HUDEP-2 (cell line): Measurements from ENCODE around the gene LIFR.
A peak's percentile ranks its signal among the peaks of the same experiment; 100 is the strongest.
"Not testable (repeated sequence)": the region's sequence is repeated elsewhere in the genome, so short reads cannot be mapped to it uniquely, and the experiment has no call there.

Experiments used
- DNase-seq, 76 experiments: peaks; one replicate each; lab custom pipeline; 2025; ENCODE audit not compliant: unreplicated experiment in 76 of 76; lab: John Stamatoyannopoulos, UW

The LIFR gene, protein sequence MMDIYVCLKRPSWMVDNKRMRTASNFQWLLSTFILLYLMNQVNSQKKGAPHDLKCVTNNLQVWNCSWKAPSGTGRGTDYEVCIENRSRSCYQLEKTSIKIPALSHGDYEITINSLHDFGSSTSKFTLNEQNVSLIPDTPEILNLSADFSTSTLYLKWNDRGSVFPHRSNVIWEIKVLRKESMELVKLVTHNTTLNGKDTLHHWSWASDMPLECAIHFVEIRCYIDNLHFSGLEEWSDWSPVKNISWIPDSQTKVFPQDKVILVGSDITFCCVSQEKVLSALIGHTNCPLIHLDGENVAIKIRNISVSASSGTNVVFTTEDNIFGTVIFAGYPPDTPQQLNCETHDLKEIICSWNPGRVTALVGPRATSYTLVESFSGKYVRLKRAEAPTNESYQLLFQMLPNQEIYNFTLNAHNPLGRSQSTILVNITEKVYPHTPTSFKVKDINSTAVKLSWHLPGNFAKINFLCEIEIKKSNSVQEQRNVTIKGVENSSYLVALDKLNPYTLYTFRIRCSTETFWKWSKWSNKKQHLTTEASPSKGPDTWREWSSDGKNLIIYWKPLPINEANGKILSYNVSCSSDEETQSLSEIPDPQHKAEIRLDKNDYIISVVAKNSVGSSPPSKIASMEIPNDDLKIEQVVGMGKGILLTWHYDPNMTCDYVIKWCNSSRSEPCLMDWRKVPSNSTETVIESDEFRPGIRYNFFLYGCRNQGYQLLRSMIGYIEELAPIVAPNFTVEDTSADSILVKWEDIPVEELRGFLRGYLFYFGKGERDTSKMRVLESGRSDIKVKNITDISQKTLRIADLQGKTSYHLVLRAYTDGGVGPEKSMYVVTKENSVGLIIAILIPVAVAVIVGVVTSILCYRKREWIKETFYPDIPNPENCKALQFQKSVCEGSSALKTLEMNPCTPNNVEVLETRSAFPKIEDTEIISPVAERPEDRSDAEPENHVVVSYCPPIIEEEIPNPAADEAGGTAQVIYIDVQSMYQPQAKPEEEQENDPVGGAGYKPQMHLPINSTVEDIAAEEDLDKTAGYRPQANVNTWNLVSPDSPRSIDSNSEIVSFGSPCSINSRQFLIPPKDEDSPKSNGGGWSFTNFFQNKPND

DNA sequence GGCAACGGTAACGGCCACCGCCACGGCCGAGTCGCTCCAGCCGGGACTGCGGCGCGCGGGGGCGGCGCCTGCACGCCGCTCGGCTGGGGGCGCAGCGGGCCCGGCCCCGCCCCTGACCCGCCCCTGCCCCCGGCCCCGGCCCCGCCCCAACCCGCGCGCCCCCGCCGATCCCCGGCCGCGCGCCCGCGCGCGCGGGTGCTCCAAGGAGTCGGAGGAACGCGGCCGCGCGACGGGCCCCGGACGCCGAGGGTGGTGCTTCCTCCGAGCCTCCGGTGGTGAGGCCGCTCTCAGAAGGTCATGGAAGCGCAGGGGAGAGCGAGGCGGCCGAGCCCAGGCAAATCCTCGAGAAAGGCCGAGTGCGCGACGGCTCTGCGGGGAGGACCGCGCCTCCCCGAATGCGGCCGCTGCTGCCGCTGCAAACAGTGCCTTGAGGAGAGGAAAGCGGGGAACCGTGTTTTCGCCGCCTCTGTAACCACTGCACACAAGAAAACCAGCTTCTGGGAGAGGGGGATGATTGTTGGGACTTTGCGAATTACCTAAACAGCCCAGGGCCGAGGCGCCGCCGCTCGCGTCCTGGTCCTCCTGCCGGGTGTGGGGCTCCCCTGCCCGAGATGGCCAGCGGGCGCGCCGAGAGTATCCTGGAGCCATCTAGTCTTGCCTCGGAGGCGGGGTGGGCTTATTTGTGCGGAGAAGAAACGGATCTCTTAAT, at the start of gene LIFR:
TSS of gene LIFR (minus strand) at position 48 of the 709 bp plus-strand sequence. CDS start 25,999 bp downstream, outside the sequence.
- DNase-seq: peak in 11 of 76 experiments; percentile 0 to 25 (median 6)

DNA sequence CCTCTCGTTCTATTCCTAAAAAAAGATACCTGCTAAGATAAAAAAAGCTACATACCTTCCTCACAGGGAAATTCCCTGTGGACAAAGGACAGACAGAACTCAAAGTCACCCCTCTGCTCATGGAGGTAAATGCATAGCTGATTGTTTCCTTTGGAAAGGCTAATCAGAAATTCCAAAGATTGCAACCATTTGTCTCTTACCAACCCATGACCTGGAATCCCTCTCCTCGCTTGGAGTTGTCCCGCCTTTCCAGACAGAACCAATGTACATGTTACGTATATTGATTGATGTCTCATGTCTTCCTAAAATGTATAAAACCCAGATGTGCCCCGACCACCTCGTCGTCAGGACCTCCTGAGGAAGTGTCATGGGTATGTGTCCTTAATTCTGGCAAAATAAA, 49.2 kb upstream of the LIFR start:
- DNase-seq: no peak

DNA sequence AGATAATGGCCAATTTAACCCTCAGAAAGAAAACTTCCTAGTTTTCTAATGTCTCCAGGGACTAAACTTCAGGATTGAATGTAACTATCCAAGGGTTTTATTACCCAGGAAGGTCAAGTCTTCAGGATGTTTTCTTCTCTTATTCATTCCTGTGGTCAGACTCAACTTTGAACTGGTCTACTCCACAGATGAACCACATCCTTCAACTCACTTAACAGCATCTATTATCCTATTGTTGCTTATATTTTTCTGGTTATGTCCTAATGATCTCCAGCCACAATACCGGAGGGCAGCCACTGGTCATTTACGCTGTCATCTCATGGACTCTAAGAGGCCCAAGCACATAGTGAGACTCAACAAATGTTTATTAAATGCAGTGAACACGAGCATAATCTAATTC, 47.2 kb upstream of the LIFR start:
- DNase-seq: no peak

DNA sequence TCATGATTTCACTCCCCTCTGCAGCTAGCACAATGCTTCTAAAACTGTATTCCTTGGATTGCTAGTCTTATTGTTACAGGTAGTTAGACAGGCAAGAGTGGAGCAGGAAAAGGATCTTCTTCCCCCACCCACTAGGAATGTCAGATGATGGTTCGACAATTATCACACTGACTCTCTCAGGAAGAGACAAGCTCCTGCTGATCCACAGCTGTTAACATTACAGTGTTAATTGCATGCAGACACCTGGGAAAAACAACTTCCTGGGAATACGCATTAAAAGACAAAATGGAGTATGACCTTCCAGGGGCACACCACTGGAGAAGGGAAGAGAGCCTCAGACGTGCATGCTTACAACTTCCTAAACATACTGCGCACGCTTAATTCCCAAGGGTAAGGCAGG, 46.2 kb upstream of the LIFR start:
- DNase-seq: no peak

DNA sequence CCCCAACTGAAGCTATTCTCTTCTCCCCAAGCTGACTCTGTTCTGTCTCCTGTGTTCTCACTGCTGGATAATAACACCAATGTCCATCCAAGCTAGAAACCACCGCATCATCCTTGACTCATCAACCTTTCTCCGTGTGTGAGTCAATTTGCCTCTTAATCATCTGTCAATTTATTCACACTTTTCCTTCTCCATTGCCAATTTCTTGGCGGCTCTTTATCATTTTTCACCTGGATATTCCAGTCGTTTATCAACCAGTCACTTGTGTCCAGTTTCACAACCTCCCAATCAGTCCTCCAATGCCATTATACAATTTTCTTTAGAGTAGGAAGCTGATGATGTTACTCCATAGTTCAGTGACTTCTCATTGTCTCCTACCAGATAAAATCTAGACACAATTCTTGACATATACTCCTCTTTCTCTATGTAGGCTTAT, 45.4 kb upstream of the LIFR start:
- DNase-seq: no peak

DNA sequence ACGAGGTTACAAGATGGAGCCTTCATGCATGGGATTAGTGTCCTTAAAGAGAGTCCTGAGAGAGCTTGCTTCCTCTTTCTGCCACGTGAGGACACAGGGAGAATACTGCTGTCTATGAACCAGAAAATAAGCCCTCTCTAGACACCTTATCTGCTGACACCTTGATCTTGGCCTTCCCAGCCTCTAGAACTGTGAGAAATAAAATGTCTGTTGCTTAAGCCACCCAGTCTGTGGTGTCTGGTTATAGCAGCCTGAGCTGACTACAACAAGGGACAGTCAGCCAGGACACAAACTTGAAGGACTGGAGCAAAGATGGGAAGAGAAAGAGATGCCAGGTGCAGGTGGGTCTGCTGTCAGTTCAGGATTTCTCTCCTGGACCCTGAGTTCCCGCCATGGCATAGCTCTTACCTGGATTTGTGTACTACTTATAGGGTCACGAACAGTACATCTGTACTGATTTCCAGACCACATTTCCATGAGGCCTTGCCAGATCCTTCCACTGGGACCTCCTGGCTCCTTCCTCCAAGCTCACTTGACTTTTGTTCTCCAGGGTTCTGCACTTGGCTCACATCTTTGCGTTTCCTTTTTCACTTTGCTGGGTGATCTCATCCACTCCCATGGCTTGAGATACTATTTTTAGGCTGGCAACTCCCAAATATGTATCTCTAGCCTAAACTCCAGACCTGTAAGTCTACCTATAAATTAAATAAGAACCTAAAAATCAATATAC, 44.9 kb upstream of the LIFR start:
- no peak for DNase-seq

DNA sequence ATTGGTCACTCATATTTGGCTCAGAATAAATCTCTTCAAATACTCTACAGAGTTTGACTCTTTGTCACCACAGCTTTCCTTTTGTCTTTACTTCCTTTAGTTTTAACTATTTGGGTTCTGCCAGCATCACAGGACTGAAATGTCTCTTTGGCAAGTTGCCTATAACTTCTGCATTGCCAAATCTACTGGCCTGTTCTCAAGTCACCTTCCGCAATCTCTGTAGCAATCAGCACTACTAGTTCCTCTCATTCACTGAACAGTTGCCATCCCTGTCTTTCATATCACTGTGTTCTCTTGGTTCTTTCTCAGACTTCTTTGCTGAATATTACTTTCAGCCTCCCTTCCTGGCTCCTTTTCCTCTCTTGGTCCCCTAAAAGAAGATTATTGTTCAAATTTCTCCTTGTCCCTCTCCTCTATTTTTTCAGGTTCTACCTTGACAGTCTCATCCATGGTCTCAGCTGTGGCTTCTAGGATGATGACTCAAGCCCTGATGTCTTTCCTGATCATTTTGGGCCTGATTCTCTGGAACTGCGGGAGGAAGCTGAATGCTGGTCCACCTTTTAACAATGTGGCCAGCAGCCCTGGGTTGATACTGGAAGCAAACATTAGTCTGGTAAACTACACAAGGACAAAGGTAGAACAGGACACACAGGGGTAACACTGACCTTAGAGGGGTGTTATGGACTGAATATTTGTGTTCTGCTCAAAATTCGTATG, 44.0 kb upstream of the LIFR start:
- no peak for DNase-seq

DNA sequence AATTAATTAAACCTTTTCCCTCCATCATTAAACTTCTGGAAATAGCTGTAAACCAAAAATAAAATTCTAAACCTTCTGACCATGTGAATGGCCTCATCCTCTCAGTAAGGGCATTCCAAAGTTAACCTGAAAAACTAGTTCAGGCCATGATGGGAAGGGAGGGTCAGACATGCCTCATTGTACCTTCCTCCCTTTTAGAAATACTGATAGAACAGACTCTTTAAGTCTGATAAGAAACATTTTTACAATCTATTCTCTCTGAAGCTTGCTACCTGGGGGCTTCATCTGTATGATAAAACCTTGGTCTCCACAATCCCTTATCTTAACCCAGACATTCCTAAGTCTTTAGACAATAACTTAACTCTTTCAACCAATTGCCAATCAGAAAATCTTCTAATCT, 43.3 kb upstream of the LIFR start:
- not testable (repeated sequence) for DNase-seq

DNA sequence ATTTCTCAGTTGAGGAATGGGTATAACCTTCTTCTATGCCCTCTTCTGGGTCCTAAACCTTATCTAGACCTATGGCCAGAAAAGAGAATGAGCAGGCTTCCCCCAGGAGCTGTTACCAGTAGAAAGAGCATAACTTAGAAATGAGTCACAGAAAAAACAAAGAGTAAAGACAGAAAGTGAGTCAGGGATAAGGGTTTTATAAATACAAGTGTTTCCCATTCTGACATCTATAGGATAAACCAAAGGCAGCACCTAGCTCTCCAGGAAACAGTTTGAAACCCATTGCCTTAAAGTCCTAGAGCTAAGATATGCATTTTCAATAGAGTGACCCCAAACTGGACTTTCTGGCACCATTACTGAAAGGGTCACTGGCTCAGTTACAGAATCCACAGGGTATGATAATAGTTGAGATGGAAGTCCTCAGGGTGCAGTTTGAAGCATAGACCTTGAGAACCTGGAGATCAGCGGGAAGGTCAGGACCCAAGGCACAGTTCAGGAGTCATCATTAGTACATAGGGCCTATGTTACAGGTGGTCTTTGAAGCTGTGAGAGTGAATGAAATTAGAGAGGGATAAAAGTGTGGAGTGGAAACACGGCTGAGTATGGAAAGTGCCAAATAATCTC, 42.7 kb upstream of the LIFR start:
- DNase-seq: no peak

DNA sequence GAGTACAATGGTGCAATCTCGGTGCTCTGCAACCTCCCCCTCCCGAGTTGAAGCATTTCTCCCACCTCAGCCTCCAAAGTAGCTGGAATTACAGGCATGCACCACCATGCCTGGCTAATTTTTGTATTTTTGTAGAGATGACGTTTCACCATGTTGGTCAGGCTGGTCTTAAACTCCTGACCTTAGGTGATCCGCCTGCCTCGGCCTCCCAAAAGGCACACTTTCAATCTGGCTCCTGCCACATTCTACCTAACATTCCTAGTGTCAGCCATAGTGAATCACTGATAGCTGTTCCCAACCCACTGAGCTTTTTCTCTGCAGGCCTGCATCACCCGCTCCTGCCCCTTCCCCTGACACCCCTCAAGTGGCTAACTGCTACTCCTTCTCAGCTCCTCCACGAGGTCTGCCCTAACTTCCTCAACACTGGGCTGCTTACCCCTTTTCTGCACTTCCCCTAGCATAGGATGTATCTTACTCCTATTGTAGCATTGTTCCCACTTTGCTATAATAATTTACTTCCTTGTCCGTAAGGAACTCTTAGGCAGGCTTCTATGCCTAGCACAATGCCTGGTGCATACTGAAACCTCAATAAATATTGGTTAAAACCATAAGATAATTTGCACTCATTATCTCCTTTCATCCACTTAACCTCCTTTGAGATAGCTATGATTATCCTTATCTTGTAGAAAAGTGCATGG, 42.0 kb upstream of the LIFR start:
- DNase-seq: no peak

DNA sequence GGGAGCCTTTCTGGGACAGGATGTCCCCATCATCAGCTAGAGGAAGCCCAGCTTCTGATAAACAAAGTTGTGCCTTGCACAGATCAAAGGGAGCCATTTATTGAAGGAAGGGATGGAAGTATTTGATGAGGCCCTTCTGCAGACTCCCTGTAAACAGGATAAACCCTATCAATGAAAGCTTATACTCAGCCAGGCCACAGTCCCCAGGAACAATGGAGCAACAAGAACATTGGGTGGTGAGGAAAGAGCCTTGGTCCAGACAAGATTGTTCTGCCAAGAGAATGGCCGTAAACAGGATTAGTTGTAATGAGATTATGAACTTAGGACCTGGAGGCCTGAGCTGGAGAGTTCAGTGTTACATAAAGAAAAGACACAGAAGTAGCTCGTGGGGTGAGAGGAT, 40.5 kb upstream of the LIFR start:
- DNase-seq: no peak

DNA sequence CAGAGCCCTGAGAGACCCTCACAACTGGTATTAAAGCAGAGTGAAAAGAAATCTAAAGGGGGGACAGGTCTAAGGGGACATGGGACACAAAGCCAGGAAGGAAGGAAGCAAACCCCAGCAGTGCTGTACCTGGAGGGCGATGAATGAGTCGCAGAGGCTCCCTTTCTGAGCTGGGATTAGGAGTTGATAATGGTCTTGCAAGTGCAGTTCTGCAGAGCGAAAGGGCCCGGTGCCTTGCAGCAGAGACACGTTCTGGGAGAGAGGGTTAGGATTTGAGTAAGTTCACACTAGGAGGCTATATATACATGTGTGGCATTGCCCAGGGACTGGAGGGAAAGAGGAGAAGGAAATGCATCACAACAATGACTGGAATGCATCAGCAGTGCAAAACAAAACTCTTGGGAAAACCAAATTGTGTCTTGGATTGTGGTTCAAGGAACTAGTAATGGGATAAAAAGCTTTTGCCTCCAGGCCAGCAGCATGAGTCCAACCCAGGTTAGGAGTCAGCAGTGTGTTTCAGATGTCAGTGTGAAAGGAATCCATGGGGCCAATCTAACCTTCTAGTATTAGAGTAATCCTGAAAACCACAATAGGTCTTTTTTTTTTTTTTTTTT, 38.8 kb upstream of the LIFR start:
- no peak for DNase-seq

DNA sequence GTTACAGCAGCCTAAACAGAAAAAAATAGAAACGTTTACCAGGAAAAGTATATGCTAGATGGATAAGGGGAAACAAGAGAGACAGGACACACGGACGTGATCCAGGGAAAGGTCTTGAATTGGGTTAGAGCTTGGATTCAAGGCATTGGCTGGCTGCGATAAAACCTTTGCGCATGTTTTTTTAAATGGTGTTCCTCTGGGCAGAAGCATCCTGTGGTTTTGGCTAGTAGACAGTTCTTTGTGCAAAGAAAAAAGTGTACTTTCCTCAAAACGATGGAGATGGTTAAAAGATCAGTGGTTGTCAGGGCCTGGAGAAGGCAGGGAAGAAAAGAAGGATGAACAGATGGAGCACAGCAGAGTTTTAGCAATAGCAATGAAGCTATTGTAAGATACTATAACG, 37.5 kb upstream of the LIFR start:
- no peak for DNase-seq

DNA sequence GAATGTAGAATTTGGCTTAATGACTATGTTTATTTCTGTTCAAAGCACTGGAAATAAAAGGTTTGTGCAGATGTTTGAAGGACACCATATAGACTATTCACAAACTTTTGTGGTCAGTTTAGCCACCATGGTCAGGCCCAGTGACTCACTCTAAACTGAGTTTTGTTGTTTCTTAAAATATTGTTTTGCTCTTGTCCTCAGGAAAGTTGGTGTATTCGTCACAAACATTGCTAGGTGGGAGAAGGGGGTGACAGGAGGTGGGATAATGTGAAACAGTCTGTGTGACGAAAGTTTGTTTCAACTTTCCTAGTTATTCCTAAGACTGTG, 35.0 kb upstream of the LIFR start:
- DNase-seq: no peak

DNA sequence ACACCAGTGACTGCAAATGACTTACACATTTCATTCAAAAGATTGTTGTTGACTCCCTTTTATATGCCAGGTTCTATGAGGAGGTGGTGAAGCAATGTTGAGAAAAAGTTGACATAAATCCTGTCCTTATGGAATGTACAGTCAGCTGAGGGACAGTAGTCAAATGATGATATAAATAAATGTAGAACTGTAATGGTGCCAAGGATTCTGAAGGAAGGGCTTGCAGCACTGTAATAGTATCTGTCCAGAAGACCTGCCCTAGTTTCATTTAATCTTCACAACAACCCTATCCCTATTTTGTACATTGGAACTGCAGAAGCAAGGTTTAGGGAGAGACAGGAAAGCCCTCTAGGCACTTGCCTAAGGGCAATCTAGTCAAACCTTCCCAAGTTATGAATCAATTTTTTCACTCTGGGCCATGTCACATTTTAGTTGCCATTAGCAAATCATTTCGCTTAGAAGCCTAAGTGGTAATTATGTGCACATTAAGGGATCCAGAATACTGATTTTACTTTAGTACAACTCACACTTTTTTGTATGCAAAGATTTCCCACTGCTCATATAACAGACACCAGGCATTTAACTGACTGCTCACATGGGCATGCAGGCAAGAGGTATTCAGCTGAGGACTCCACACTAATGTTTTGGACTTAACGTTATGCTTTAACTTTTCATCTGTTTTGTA, 34.5 kb upstream of the LIFR start:
- DNase-seq: no peak

DNA sequence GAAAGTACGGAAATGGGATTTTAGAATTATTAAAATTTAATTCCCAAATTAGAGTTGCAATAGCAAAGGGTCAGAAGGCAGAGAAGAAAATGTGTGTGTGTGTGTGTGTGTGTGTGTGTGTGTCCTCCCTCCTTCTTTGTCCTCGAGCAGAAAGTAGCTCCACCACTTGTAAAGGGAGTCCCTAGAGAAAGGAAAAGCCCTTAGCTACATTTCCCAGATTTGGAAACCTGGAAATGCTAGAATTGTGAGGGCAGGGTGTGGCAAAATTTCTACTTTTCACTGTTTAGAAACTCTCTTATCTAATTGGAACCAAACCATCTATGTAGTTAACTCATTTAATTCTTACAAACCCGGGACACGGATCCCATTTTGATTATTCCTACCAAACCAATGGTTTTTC, 33.2 kb upstream of the LIFR start:
- no peak for DNase-seq

DNA sequence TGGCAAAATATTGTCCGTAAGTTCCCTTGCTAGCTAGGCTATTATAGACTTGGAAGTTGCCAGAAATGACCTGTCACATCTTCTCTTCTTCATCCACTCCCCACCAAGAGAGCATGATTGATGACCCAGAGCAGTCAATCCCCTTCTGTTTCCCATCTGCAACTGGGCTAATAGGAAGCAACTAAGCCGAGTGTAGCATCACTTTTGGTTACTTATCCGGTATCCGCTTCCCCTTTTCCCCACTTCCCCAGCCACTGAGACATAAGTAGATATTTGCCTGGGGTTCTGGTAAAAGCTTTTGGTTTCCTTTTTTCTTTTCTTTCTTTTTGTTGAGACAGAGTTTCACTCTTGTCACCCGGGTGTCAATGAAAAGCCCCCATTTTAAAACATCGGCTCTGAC, 29.4 kb upstream of the LIFR start:
- DNase-seq: no peak

DNA sequence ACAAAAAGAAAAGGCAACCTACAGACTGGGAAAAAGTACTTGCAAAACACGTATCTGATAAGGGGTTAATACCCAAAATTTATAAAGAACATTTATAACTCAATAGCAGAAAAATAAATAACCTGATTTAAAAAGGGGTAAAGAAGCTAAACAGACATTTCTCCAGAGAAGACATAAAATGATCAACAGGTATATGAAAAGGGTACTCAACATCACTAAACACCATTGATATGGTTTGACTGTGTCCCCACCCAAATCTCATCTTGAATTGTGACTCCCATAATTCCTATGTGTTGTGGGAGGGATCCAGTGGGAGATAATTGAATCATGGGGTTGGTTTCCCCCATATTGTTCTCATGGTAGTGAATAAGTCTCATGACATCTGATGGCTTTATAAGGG, 27.1 kb upstream of the LIFR start:
- no peak for DNase-seq
